Hematopoietic multipotent progenitor cell (in vitro differentiated cells): ENCODE data around the gene KRT15. TPM values are rescaled to one million over a fixed set of nuclear protein-coding genes. Genes with fewer than 3 reads are reported as not detected.
A peak's percentile ranks its signal among the peaks of the same experiment; 100 is the strongest.

Source experiments
- DNase-seq, 3 donors: peaks; one replicate each; pipeline ENCODE4 v3.0.0-alpha.2; 2011 to 2015; ENCODE audit warnings: low read depth in 2 of 3, low spot score in 2 of 3
- total RNA-seq: library from RNA; depleted of rRNA; stranded (reverse); fragments of >200 nt; gene quantifications from one replicate; pipeline ENCODE4 v1.2.3, GENCODE V29; 2012

KRT15 gene
- total RNA-seq, 1 donor = not detected

GRCh38 chr17:41527063-41528023 is 8.7 kb upstream of the KRT15 start:
- peak in 1 of 3 donors; percentile 14 for DNase-seq

DNA sequence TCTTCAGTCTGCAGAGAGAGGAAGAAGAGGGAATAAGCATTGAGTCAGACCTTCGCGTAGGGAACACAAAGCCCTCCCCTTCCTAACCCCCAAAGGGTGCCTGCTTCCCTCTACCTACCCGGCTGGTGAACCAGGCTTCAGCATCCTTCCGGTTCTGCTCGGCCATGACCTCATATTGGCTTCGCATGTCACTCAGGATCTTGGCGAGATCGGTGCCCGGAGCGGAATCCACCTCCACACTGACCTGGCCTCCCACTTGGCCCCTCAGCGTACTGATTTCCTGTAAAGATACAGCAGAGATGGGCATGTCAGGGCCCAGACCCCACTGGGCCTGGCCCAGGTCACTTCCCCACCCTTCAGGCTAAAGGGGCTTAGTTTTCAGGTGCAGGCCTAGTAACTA is 5.6 kb upstream of the KRT15 start:
- no peak for DNase-seq

DNA sequence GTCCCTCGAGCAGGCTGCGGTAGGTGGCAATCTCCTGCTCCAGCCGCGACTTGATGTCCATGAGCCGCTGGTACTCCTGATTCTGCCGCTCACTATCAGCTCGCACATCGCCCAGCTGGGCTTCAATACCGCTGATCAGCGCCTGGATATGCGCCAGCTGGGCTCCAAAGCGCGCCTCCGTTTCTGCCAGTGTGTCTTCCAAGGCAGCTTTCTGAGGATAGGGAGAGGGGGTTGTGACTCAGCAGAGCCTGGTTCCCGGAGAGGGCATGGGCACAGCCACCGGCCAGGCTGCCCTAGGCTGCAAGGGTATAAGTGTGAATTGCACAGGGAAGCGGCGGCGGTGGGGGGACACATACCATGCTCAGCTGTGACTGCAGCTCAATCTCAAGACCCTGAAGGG is 5.1 kb upstream of the KRT15 start:
- no peak for DNase-seq

DNA sequence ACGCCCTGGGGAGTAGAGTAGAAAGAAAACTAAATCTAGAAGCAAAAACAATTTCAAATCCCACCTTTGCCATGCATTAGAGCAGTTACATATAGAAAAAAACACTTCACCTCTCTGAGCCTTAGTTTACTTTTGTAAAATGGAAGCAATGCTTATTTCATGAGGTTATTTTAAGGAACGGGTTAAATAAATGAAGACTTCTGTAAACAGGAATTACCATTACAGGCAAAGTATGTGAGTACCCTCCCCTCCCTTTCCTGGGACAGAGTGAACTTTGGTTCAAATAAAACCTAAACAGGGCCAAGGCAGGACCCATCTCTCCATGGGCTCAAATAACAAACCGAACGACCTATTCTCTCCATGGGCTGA is 4.5 kb upstream of the KRT15 start:
- no peak for DNase-seq

DNA sequence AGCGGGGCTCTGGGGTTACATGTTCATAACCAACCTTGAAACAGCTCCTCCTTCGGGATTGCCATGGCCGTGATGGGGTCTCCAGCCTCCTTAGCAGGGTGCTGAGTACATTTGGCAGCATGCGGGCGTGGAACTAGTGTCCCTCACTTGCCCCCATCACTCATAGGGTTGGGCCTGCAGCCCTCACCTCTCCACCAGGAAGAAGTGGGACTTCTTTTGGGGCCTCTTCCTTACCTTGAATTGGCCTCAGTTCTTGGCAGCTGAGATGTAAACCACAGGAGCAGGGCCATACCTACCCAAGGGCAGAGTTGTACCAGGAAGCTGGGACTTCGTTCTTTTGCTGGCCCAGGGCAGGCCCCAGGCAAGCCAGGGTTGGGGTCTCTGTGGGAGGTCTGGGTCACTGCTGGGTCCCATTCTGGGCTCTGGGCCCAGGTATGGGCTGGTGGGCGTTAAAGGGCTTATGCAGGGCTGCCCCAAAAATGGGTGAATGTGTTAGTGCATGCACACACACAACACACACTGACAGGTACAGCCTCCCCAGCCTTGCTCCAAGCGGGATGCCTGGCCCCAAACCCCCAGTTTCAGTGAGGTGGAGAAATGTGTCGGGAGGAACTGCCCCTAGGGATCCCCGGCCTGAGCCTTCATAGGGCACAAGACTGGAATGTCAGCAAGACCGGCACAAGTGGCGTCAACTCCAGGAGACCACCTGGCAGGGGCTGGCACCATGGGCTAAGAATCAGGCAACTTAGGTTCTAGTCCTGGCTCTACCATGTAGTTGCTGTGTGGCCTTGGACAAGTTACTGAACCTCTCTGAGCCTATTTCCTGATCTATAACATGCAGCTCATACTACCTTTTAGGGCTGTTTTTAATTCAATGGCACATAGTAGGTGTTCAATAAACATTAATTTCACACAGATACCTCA is 3.9 kb upstream of the KRT15 start:
- DNase-seq = no peak

- no peak for DNase-seq
Observed at GRCh38 chr17:41521574-41522261, 3.0 kb upstream of the KRT15 start.

DNA sequence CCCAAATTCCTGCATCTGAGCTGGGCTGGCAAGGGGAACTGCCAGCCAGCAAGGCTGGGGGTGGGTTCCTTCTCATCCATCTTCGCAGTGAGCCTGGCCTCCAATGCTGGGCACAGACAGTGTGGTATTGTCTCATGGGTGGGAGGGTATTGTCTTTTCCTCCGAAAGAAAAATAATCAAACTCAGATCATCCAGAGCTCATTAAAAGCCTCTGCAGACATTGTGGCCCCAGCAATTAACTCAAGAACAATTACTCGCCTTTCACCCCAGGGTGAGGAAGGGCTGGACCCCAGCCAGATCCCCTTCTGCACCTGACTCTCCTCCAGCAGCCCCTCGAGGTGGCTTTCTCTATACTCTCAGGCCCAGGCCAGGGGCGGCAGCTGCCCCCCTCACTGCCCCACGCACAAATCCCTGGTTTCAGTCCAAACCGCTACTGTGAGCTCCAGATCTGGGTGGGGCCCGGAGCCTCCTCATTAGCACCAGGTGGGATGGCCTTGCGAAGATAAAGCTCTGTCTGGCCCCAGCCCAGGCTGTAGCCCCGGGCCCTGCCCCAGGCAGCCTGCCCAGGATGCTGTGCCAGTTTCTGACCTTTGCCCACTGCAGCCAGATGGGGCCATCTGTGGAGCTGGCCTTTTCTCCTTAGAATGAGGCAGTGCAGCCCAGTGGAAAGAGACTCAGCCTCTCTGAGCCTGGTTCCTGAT is 2.3 kb upstream of the KRT15 start:
- no peak for DNase-seq

- DNase-seq = no peak
Observed at GRCh38 chr17:41519501-41520224, 973 bp upstream of the KRT15 start.

GRCh38 chr17:41518031-41518430 is 659 bp downstream of the KRT15 start:
- DNase-seq = no peak

DNA sequence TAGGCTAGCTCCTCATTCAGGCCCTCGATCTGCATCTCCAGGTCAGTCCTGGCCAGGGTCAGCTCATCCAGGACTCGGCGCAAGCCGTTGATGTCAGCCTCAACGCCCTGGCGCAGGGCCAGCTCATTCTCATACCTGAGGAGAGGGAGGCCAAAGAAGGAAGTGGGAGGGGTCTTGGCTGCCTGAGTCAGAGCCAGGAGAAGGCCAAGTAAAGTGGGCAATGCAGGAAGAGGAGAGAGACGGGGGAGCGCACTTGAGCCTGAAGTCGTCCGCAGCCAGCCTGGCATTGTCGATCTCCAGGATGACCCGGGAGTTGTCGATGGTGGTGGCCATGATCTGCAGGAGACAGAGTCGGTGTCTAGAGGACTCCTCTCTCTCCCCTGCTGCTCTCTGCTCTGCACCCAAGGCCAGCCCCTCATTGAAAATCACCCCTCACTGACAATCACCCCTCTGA is 1.8 kb downstream of the KRT15 start:
- no peak for DNase-seq

- no peak for DNase-seq
Observed at GRCh38 chr17:41516147-41516829, 2.4 kb downstream of the KRT15 start.

DNA sequence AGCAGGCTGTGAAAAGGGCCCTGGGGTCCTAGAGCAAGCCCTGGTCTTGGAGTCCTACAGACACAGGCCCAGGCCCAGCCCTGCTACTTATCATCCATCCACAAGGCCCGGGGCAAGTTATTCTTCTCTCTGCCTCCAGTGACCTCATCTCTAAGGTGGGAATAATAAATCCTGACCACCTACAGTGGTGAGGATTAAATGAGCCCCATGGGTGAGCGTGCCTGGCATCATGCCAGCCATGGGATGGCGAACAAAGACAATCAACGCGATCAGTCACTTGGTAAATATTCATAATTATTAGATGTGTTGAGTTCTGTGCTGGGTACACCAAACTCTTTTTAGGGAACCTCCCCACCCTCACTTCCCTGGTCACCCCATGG is 5.5 kb downstream of the KRT15 start:
- no peak for DNase-seq

DNA sequence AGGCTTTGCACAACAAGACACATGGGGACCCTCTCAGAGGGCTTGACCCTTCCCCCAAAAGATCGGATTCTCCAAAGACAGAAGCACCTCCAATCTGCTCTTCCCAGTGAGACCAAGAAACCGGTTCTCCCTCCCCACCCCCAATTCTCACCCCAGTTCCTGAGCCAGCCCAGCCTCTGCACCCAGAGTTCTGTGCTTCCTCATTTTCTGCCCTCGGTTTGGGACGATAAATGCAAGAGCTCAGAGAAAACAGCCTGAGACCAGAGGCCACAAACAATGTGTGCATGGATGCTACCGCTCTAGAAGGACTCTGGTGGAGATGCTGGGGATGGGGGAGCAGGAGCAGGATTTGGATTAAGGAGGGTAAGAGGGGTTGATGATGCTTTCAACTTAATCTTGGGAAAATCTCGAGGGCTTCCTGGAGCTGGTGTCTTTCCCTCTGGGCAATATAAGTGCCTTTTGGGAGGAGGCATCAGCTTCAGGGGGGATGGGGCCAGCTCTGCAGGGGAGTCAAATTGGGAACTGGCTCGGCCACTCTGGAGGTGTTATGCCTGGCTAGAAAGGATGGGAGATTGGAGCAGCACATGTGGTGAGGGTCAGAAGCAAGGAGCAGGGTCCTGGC is 6.0 kb downstream of the KRT15 start:
- DNase-seq = peak in 1 of 3 donors; percentile 56

DNA sequence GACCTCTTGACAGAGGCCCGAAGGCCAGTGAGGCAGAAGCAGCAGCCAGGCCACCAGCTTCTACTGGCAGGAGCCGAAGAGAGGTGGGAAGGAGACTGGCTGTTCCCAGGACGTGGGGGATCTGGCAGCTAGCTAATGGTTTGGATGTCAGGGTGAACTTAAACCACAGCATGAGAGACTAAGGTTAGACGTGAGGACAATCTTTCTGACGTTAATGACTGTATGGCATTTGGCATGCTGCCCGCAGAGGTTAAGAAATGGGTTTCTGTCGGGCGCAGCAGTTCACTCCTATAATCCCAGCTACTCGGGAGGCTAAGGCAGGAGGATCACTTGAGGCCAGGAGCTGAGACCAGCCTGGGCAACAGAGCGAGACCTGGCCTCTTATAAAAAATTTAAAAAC is 7.0 kb downstream of the KRT15 start:
- DNase-seq = no peak

DNA sequence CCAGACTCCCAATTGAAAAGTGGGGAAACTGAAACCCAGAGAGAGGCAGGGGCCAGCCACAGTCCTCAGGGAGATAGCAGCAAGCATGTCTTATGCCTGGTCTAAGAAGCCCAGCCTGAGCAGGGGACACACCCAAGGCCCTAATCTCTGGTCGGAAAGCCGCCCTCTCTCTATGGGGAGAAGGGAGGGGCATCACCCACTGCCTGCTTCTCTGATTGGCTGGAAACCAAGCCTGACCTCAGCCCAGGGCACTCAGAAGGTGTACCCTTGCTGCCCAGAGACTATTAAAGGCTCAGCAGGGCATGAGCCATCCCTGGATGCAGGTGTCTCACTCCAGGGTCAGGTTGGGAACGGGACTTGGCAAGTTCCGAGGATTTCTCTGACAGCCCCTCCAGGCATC is 7.6 kb downstream of the KRT15 start:
- no peak for DNase-seq

DNA sequence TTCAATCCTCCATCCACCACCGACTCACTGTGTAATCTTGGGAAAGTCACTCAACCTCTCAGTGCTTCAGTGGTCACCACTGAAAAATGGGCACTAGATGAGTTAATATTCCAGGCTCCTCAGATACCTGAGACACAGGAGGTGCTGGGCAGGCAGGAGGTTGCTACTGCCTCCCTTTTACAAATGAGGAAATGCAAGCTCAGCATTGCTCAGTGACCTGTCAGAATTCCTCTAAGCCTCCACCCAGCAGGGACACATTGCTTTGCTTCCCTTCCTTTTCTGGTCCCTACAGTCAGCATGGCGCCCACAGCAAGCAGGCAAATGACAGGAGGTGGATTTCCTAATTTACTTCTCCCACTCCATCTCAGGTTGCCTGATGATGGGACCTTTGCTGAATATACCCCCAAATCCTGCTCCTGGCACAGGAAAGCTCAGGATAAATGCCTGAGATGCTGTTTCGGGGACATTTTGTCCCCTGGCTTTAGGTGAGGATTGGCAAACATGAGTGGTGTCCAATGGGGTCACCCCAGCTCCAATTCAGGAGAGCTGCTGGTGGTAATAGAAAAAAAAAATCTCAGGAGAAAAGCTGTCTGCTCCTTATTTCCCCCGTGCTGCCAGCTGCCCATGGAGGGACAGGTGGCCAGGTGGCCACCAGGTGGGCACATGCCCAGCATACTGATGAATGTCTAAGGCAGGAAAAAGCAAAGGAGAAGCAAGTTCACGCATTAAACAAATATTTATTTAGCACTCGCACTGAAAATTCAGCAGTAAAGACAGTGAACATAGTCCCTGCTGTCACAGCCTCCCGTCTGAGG is 8.2 kb downstream of the KRT15 start:
- no peak for DNase-seq

- DNase-seq = no peak
Observed at GRCh38 chr17:41507315-41507880, 11.3 kb downstream of the KRT15 start.
